Retinal pigment epithelial cell (primary cell): Measurements from ENCODE around the gene DLX6.

Experiments used
- DNase-seq: peaks from one replicate; pipeline ENCODE4 v3.0.0-alpha.2; 2010; ENCODE audit warnings: low read depth
- H3K4me3 ChIP-seq: 2 replicates; pipeline ENCODE4 v1.5.1; 2011; ENCODE audit warnings: mild to moderate bottlenecking, low read length, control low read depth, moderate library complexity
- TF ChIP-seq, protein P1 (sequence below): conservative IDR thresholded peaks from 2 replicates; pipeline ENCODE4 v1.5.1; 2011; ENCODE audit warnings: low read depth, low read length, control low read depth, inconsistent platforms

DLX6 gene

DNA sequence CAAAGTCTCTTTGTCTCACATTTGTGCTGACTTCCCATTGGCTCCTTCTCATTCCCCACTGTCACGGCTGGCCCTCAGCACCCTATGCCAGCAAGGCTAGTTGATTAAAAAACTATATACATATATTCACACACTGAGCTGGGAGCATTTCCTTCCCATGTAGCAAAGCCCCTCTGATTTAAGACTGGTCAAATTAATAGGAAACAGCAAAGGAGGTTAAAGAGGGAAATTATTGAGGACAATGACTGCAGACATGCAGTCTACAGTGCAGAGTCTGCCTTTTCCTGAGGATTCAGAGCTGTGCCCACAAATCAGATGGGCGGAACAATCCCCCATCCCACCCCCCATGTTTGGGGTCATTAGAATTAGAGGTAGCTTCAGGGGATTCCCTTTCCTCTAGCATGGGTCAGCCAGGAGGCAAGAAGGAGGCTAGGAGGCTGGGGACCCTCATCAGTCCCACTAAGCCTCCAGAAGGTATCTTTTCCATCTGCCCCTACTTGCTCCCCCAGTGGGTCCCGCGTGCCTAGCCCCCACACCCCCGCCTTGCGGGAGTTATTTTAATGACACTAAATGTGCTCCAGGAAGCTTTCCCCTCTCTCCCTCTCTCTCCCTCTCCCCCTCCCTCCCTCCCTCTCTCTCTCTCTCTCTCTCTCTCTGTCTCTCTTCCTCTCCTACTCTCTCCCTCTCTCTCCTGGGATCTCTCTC lies 9.8 kb upstream of the DLX6 start:
- H3K4me3 ChIP-seq: no peak overlapping the region
- TF ChIP-seq, protein P1, sequence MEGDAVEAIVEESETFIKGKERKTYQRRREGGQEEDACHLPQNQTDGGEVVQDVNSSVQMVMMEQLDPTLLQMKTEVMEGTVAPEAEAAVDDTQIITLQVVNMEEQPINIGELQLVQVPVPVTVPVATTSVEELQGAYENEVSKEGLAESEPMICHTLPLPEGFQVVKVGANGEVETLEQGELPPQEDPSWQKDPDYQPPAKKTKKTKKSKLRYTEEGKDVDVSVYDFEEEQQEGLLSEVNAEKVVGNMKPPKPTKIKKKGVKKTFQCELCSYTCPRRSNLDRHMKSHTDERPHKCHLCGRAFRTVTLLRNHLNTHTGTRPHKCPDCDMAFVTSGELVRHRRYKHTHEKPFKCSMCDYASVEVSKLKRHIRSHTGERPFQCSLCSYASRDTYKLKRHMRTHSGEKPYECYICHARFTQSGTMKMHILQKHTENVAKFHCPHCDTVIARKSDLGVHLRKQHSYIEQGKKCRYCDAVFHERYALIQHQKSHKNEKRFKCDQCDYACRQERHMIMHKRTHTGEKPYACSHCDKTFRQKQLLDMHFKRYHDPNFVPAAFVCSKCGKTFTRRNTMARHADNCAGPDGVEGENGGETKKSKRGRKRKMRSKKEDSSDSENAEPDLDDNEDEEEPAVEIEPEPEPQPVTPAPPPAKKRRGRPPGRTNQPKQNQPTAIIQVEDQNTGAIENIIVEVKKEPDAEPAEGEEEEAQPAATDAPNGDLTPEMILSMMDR: no peak
- no peak for DNase-seq

DNA sequence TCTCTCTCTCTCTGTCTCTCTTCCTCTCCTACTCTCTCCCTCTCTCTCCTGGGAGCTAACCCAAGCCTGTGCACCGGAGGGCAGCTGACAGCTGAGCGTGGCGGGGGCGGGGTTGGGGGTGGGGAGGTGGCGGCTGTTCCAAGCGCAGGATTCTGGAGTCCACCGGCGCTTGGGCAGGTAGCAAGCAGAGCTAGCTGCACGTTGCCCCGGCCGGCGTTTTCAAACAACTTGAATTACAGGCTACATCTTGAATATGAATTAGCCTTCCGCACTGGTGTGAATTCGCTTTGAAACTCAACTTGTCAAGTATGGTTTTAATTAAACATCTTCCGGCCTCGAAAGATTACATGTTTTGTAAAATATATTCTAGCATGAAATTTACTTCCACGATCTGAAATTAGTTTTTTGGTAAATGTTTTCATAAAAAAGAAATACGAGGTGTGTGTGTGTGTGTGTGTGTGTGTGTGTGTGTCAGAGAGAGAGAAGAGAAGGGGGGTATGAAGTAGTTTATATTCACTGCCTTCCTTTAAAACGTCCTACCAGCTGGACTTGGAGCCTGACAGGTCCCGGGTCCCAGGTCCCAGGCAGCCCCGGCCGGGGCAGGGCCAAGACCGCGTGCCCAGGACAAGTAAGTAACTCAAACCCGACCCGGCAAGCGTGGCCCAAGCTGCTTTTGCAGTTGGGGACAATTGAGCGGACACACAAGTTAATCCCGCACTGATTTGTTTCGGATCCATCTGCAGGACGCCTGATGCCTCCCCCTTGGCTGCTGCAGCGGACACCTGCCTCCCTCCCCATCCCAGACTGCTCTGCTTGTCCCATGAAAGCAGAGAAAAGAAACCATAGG lies 9.0 kb upstream of the DLX6 start:
- no peak for DNase-seq
- H3K4me3 ChIP-seq: no peak overlapping the region
- TF ChIP-seq, protein P1: no peak

- no peak overlapping the region for H3K4me3 ChIP-seq
- no peak for DNase-seq
- TF ChIP-seq, protein P1: no peak
These were observed 8.3 kb upstream of the DLX6 start for GRCh38 chr7:96996958-96997511.

- H3K4me3 ChIP-seq: no peak overlapping the region
- DNase-seq: no peak
- TF ChIP-seq, protein P1: no peak
These were observed 7.8 kb upstream of the DLX6 start for GRCh38 chr7:96997512-96998032.

GRCh38 chr7:96998333-96998732 lies 7.0 kb upstream of the DLX6 start:
- H3K4me3 ChIP-seq: no peak overlapping the region
- TF ChIP-seq, protein P1: no peak
- DNase-seq: no peak

DNA sequence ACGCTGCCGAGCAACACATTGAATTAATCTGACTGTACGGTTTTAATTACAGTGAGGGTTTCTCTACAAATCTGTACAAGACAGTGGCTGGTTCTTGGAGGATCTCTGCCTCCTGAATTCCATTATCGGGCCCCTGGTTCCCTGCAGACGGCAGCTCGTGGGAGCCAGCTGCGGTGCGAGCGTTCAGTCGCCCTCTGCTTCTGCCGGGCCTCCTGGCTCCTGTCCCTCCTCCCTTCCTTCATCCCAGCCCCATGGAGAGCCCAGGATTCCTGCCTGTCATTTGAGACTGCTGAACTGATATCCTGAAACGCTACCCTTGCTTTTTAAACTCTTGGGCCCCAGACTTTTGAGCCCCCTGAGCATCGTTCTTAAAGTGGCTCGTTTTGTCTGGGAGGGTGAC lies 6.6 kb upstream of the DLX6 start:
- no peak overlapping the region for H3K4me3 ChIP-seq
- DNase-seq: no peak
- TF ChIP-seq, protein P1: no peak
